ENCODE results near the gene BAIAP2L1. TPM values are rescaled to one million over a fixed set of nuclear protein-coding genes. Genes with fewer than 3 reads are reported as not detected.

BAIAP2L1 gene
- total and polyA plus RNA-seq, 2 donors (not counting 1 experiment from before 2014, with no cell fraction given) = 3.1 to 5.3 TPM

GRCh38 chr7:98399462-98399861 lies 1.4 kb downstream of the BAIAP2L1 start:
- Histone ChIP-seq H3K9ac (ENCODE audit: insufficient read depth, low read length) (no peak overlapping the region), H3K36me3 (ENCODE audit: control insufficient read depth, insufficient read depth, low read length) (no peaks in the 10 kb centered on the region), H3K4me1 (ENCODE audit: control insufficient read depth, extremely low read depth, insufficient read depth, low read length) (peaks cover 2% of the 10 kb centered on the region), H3K9me3 (ENCODE audit: control insufficient read depth, insufficient read depth, low read depth, low read length) (no peaks in the 10 kb centered on the region), H3K79me2 (ENCODE audit: control insufficient read depth, insufficient read depth, low read length) (no peaks in the 10 kb centered on the region), H3K27ac (ENCODE audit: insufficient read depth, low read length) (no peak overlapping the region), H3K27me3 (ENCODE audit: control insufficient read depth, insufficient read depth, low read length) (peaks cover 1% of the 10 kb centered on the region), H4K20me1 (ENCODE audit: control insufficient read depth, extremely low read depth, insufficient read depth, low read length) (no peaks in the 10 kb centered on the region), H3K4me3 (replicated peaks in 1 of 4; ENCODE audit: control extremely low read depth in 1 of 4, insufficient read depth in 1 of 4, low read depth in 3 of 4, low read length in 4 of 4) (peak overlapping the region; percentile 7 to 64 (median 32)), H2AFZ (ENCODE audit: low read length) (no peak overlapping the region), H3K4me2 (ENCODE audit: extremely low read depth, insufficient read depth, low read length) (peak overlapping the region; percentile 51)
- TF ChIP-seq, protein P1, sequence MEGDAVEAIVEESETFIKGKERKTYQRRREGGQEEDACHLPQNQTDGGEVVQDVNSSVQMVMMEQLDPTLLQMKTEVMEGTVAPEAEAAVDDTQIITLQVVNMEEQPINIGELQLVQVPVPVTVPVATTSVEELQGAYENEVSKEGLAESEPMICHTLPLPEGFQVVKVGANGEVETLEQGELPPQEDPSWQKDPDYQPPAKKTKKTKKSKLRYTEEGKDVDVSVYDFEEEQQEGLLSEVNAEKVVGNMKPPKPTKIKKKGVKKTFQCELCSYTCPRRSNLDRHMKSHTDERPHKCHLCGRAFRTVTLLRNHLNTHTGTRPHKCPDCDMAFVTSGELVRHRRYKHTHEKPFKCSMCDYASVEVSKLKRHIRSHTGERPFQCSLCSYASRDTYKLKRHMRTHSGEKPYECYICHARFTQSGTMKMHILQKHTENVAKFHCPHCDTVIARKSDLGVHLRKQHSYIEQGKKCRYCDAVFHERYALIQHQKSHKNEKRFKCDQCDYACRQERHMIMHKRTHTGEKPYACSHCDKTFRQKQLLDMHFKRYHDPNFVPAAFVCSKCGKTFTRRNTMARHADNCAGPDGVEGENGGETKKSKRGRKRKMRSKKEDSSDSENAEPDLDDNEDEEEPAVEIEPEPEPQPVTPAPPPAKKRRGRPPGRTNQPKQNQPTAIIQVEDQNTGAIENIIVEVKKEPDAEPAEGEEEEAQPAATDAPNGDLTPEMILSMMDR (conservative IDR thresholded peaks at IDR 0.05 in 1 of 2, IDR thresholded peaks at IDR 0.05 in 1 of 2; ENCODE audit: low read depth in 1 of 2, low read length in 2 of 2) = no peak
- no peak for TF ChIP-seq EZH2 (IDR thresholded peaks at IDR 0.05; ENCODE audit: low read length, missing control alignments)
- DNase-seq (ENCODE audit: low read depth in 2 of 2) = peak in 1 of 2 donors; percentile 61

GRCh38 chr7:98398567-98399372 lies 2.1 kb downstream of the BAIAP2L1 start:
- Histone ChIP-seq H3K9me3 (ENCODE audit: control insufficient read depth, insufficient read depth, low read depth, low read length) (no peaks in the 10 kb centered on the region), H3K27ac (ENCODE audit: insufficient read depth, low read length) (no peak overlapping the region), H4K20me1 (ENCODE audit: control insufficient read depth, extremely low read depth, insufficient read depth, low read length) (no peaks in the 10 kb centered on the region), H3K27me3 (ENCODE audit: control insufficient read depth, insufficient read depth, low read length) (no peaks in the 10 kb centered on the region), H3K36me3 (ENCODE audit: control insufficient read depth, insufficient read depth, low read length) (no peaks in the 10 kb centered on the region), H3K9ac (ENCODE audit: insufficient read depth, low read length) (no peak overlapping the region), H3K4me3 (replicated peaks in 1 of 4; ENCODE audit: control extremely low read depth in 1 of 4, insufficient read depth in 1 of 4, low read depth in 3 of 4, low read length in 4 of 4) (no peak overlapping the region), H2AFZ (ENCODE audit: low read length) (no peak overlapping the region), H3K4me2 (ENCODE audit: extremely low read depth, insufficient read depth, low read length) (peak overlapping the region; percentile 35), H3K79me2 (ENCODE audit: control insufficient read depth, insufficient read depth, low read length) (no peaks in the 10 kb centered on the region), H3K4me1 (ENCODE audit: control insufficient read depth, extremely low read depth, insufficient read depth, low read length) (peaks cover 2% of the 10 kb centered on the region)
- no peak for TF ChIP-seq EZH2 (IDR thresholded peaks at IDR 0.05; ENCODE audit: low read length, missing control alignments)
- TF ChIP-seq, protein P1 (conservative IDR thresholded peaks at IDR 0.05 in 1 of 2, IDR thresholded peaks at IDR 0.05 in 1 of 2; ENCODE audit: low read depth in 1 of 2, low read length in 2 of 2) = no peak
- DNase-seq (ENCODE audit: low read depth in 2 of 2) = no peak

DNA sequence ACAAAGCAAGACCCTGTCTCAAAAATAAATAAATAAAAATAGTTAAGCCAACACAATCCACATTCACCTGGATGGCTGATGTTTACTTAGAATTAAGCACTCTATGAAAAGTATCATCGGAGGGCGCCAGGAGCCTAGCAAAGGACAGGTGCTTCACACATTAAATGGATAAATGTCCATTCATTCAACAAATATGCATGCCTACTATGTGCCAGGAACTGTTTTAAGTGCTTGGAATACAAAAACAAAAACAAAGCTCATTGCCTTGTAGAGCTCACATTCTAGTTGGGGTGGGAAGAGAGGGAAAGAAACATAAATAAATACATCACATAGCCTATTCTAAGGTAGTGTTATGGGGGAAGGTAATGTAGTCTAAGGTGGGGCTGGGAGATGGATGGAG lies 4.1 kb downstream of the BAIAP2L1 start:
- Histone ChIP-seq H3K9me3 (ENCODE audit: control insufficient read depth, insufficient read depth, low read depth, low read length) (no peaks in the 10 kb centered on the region), H3K4me2 (ENCODE audit: extremely low read depth, insufficient read depth, low read length) (no peak overlapping the region), H3K27ac (ENCODE audit: insufficient read depth, low read length) (no peak overlapping the region), H3K4me3 (replicated peaks in 1 of 4; ENCODE audit: control extremely low read depth in 1 of 4, insufficient read depth in 1 of 4, low read depth in 3 of 4, low read length in 4 of 4) (no peak overlapping the region), H3K9ac (ENCODE audit: insufficient read depth, low read length) (no peak overlapping the region), H3K4me1 (ENCODE audit: control insufficient read depth, extremely low read depth, insufficient read depth, low read length) (peaks cover 2% of the 10 kb centered on the region), H3K79me2 (ENCODE audit: control insufficient read depth, insufficient read depth, low read length) (no peaks in the 10 kb centered on the region), H3K36me3 (ENCODE audit: control insufficient read depth, insufficient read depth, low read length) (no peaks in the 10 kb centered on the region), H2AFZ (ENCODE audit: low read length) (no peak overlapping the region), H3K27me3 (ENCODE audit: control insufficient read depth, insufficient read depth, low read length) (no peaks in the 10 kb centered on the region), H4K20me1 (ENCODE audit: control insufficient read depth, extremely low read depth, insufficient read depth, low read length) (no peaks in the 10 kb centered on the region)
- TF ChIP-seq, protein P1 (conservative IDR thresholded peaks at IDR 0.05 in 1 of 2, IDR thresholded peaks at IDR 0.05 in 1 of 2; ENCODE audit: low read depth in 1 of 2, low read length in 2 of 2) = no peak
- TF ChIP-seq EZH2 (IDR thresholded peaks at IDR 0.05; ENCODE audit: low read length, missing control alignments) = no peak
- DNase-seq (ENCODE audit: low read depth in 2 of 2) = no peak
